WI38 (cell line): ENCODE measurements around the gene PITX1.
"Not testable (repeated sequence)": the region's sequence is repeated elsewhere in the genome, so short reads cannot be mapped to it uniquely, and the experiment has no call there.

Experiments used
- H3K4me3 ChIP-seq: 2 replicates; pipeline ENCODE4 v1.5.1; 2011; ENCODE audit warnings: low read depth, mild to moderate bottlenecking, control low read depth, low read length
- TF ChIP-seq, protein P1 (sequence below): IDR thresholded peaks from 2 replicates; pipeline ENCODE4 v1.5.1; 2012; ENCODE audit warnings: low read depth, mild to moderate bottlenecking, control low read depth, low read length

Gene PITX1

GRCh38 chr5:135007749-135008363 is 26.2 kb downstream of the PITX1 start:
- no peak overlapping the region for H3K4me3 ChIP-seq
- TF ChIP-seq, protein P1, sequence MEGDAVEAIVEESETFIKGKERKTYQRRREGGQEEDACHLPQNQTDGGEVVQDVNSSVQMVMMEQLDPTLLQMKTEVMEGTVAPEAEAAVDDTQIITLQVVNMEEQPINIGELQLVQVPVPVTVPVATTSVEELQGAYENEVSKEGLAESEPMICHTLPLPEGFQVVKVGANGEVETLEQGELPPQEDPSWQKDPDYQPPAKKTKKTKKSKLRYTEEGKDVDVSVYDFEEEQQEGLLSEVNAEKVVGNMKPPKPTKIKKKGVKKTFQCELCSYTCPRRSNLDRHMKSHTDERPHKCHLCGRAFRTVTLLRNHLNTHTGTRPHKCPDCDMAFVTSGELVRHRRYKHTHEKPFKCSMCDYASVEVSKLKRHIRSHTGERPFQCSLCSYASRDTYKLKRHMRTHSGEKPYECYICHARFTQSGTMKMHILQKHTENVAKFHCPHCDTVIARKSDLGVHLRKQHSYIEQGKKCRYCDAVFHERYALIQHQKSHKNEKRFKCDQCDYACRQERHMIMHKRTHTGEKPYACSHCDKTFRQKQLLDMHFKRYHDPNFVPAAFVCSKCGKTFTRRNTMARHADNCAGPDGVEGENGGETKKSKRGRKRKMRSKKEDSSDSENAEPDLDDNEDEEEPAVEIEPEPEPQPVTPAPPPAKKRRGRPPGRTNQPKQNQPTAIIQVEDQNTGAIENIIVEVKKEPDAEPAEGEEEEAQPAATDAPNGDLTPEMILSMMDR, result no peak

GRCh38 chr5:135007305-135007704 is 26.7 kb downstream of the PITX1 start:
- TF ChIP-seq, protein P1, result no peak
- H3K4me3 ChIP-seq, result no peak overlapping the region

DNA sequence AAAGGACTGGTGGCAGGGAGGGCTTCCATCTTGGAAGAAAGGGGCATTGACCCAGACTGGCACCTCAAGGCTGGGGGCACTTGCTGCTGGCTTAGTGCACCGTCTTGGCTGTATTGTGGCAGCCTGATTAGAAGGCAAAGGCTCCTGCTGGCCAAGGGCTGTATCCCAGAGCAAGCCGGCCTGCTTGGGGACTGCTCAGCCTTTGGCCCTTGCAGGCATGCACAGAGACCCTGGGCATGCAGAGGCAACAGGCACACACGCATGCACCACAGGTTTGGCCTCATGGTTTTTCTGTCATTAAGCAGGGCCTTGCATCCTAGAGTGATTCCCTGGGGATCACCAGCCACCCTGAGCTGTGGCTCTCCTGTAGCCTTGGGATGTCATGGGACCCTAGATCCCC is 29.0 kb downstream of the PITX1 start:
- TF ChIP-seq, protein P1, result no peak
- no peak overlapping the region for H3K4me3 ChIP-seq

- TF ChIP-seq, protein P1, result no peak
- H3K4me3 ChIP-seq, result no peak overlapping the region
These were observed 29.7 kb downstream of the PITX1 start for GRCh38 chr5:135004376-135004775.

- not testable (repeated sequence) for H3K4me3 ChIP-seq
These were observed 36.0 kb downstream of the PITX1 start for GRCh38 chr5:134998068-134998467.

DNA sequence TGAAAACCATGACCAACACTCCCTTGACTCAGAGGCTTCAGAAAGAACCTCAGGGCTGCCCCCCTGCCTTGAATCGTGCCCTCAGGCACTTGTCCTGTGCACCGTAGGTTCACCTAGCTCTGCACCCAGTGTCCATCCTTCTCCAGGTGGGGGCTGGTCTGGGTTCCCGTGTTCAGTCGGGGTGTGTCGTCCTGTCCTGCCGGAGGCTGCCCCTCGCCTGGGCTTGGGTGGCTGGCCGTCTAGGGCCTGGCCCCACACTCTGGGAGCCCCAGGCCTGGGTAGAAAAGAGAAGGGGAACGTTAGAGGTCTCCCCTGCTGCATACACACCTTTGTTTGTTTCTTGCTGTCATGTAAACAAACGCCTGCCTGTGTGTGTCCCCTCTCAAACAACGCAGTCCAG is 37.0 kb downstream of the PITX1 start:
- no peak overlapping the region for H3K4me3 ChIP-seq
- TF ChIP-seq, protein P1, result no peak

GRCh38 chr5:134995850-134996402 is 38.1 kb downstream of the PITX1 start:
- no peak overlapping the region for H3K4me3 ChIP-seq
- TF ChIP-seq, protein P1, result no peak
